Colonic mucosa (tissue), 4 donors: ENCODE results near the gene MCTP1. TPM values are rescaled to one million over a fixed set of nuclear protein-coding genes. Genes with fewer than 3 reads are reported as not detected.
A peak's percentile ranks its signal among the peaks of the same experiment; 100 is the strongest.
"Not testable (repeated sequence)": the region's sequence is repeated elsewhere in the genome, so short reads cannot be mapped to it uniquely, and the experiment has no call there.

Experiments
- DNase-seq: peaks from one replicate; pipeline ENCODE4 v3.0.0-alpha.2; 2020
- H3K27ac ChIP-seq: fragments of 200-600 bp; one replicate; pipeline ENCODE4 v1.8.0; 2021
- H3K27me3 ChIP-seq: fragments of 200-600 bp; one replicate; pipeline ENCODE4 v1.8.0; 2021
- H3K36me3 ChIP-seq: fragments of 200-600 bp; one replicate; pipeline ENCODE4 v1.8.0; 2021
- H3K4me1 ChIP-seq: fragments of 200-600 bp; one replicate; pipeline ENCODE4 v1.8.0; 2021; ENCODE audit warnings: mild to moderate bottlenecking
- H3K4me3 ChIP-seq: fragments of 200-600 bp; one replicate; pipeline ENCODE4 v1.8.0; 2021
- H3K9ac ChIP-seq, 2 donors: one replicate each; pipeline ENCODE4 v1.7.0; 2013; ENCODE audit warnings: control low read depth in 2 of 2, low read depth in 2 of 2, low read length in 2 of 2
- H3K9me3 ChIP-seq: fragments of 200-600 bp; one replicate; pipeline ENCODE4 v1.8.0; 2021
- intact Hi-C: fragments of 100-400 bp; cut with DNase I; formaldehyde crosslinking; loops from one replicate; pipeline ENCODE4 v1.14.1; 2022
- total RNA-seq, 2 donors: library from RNA; stranded (reverse); fragmentation: NEBNext Ultra II Directional in 1 of 2; extraction: Animal tissue kit (Norgen Biotek cat#: 25700) in 1 of 2; gene quantifications; one replicate each; pipeline ENCODE4 v1.2.1, GENCODE V29; 2021
- TF ChIP-seq, protein P1 (sequence below): fragments of 200-600 bp; IDR thresholded peaks from one replicate; pipeline ENCODE4 v1.8.0; 2022; ENCODE audit warnings: antibody characterized with exemption, mild to moderate bottlenecking
- donor health status: healthy.
- donor health status: DM: no; HTN: no; CAD: no.
- donor health status: DM: no; HTN: no; CAD: no.

MCTP1 gene
- total RNA-seq, 2 donors from 2014 or later: 2.8 to 10.3 TPM

DNA sequence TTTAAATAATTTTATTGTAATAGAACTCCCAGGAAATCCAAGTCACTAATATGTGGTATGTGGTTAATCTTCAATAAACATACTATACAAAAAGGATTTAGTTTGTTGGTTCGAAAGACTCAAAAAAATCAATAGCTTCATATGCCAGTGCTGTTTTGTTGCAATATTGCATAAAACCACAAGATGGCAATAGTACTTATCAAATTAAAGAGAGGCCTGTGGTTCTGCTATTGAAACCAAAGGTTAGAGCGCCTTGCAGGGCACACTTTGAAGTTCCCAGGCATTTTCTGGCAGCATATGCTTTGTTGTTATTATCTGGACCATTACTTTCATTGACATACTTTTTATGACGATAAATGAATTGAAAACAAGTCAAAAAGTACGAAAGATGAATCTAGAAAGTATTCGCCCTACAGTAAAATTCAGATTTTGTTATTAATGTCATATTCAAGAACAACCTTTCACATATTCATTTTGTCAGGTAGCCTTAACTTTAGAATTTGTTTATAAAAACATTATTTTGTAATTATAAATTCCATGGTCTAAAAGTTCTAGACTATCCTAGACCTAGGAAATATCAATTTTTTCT, 316.3 kb downstream of the MCTP1 start:
- Histone ChIP-seq H3K4me3 (no peak overlapping the region), H3K27ac (no peak overlapping the region), H3K9ac (no peak overlapping the region), H3K36me3 (no peaks in the 10 kb centered on the region), H3K27me3 (no peaks in the 10 kb centered on the region), H3K4me1 (no peaks in the 10 kb centered on the region), H3K9me3 (no peaks in the 10 kb centered on the region)
- TF ChIP-seq, protein P1, sequence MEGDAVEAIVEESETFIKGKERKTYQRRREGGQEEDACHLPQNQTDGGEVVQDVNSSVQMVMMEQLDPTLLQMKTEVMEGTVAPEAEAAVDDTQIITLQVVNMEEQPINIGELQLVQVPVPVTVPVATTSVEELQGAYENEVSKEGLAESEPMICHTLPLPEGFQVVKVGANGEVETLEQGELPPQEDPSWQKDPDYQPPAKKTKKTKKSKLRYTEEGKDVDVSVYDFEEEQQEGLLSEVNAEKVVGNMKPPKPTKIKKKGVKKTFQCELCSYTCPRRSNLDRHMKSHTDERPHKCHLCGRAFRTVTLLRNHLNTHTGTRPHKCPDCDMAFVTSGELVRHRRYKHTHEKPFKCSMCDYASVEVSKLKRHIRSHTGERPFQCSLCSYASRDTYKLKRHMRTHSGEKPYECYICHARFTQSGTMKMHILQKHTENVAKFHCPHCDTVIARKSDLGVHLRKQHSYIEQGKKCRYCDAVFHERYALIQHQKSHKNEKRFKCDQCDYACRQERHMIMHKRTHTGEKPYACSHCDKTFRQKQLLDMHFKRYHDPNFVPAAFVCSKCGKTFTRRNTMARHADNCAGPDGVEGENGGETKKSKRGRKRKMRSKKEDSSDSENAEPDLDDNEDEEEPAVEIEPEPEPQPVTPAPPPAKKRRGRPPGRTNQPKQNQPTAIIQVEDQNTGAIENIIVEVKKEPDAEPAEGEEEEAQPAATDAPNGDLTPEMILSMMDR: peak; percentile 57
- DNase-seq: no peak
- intact Hi-C loops: no loop called here

DNA sequence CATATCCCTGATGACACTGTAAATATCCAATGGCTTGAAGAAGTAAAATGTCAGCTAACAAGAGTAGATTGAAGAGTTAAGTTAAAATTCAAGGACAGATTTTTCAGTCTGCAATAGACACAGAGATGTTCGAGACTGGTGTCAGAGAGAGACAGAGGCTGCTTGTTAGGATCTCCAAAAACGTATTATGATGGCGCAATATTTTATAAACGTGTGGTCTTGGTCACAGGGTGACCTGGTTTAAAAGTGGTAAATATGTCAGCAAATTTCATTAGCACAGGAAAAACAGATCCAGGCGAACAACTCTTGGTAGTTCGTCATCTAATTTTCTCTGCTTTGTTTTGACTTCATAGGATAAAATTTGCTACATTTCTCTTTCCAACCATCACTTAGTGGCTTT, 317.4 kb downstream of the MCTP1 start:
- H3K36me3 ChIP-seq: no peaks in the 10 kb centered on the region
- no peak overlapping the region for H3K9ac ChIP-seq
- H3K4me1 ChIP-seq: no peaks in the 10 kb centered on the region
- TF ChIP-seq, protein P1: no peak
- intact Hi-C loops: no loop called here
- no peaks in the 10 kb centered on the region for H3K9me3 ChIP-seq
- H3K4me3 ChIP-seq: no peak overlapping the region
- H3K27me3 ChIP-seq: no peaks in the 10 kb centered on the region
- no peak for DNase-seq
- H3K27ac ChIP-seq: no peak overlapping the region

DNA sequence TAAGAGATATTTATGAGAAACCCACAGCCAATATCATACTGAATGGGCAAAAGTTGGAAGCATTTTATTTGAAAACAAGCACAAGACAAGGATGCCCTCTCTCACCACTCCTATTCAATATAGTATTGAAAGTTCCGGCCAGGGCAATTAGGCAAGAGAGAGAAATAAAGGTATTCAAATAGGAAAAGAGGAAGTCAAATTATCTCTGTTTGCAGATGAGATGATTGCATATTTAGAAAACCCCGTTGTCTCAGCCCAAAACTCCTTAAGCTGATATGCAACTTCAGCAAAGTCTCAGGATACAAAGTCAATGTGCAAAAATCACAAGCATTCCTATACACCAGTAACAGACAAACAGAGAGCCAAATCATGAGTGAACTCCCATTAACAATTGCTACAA, 325.6 kb downstream of the MCTP1 start:
- H3K9ac ChIP-seq, H3K9me3 ChIP-seq, H3K27me3 ChIP-seq, H3K36me3 ChIP-seq, H3K27ac ChIP-seq, H3K4me3 ChIP-seq, H3K4me1 ChIP-seq, intact Hi-C loops, DNase-seq: not testable (repeated sequence)

DNA sequence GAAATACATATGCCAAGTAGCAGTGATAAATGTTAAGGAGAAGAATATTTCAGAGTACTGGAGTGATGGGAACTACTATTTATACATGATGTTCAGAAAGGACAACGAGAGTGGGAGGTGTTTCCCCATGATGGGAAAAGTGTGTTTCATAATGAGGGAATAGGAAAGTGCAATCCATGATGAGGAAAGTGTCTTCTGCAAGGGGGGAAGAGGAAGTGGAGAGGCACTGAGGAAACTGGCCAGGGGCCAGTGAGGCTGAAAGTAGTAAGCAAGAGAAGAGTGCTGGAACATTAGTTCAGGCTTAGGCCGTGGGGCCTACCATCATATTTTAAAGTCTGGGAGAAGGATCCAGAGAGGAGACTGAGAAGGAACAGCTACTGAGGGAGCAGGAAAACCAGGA, 339.2 kb downstream of the MCTP1 start:
- Histone ChIP-seq H3K4me1 (no peaks in the 10 kb centered on the region), H3K36me3 (no peaks in the 10 kb centered on the region), H3K27ac (no peak overlapping the region), H3K9me3 (no peaks in the 10 kb centered on the region), H3K4me3 (no peak overlapping the region), H3K9ac (no peak overlapping the region), H3K27me3 (no peaks in the 10 kb centered on the region)
- TF ChIP-seq, protein P1: no peak
- intact Hi-C loops: no loop called here
- no peak for DNase-seq

DNA sequence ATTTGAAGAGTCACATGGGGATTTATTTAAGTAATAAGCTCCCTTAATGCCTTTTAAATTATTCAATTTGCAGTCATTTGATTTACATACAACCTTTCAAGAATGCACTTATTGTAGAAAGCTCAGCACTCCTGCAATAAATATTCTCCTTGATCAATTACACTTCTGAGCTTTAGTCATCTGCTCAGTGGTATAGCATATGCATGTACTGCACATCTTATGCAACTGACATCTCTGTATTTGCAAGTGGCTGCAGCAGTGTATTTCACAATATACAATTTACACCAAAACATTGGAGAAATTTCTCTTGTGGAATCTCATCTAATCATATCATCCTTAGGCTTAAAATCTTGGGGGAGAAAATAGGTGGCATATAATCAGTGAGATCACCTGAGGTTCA, 340.7 kb downstream of the MCTP1 start:
- Histone ChIP-seq H3K4me1 (no peaks in the 10 kb centered on the region), H3K36me3 (no peaks in the 10 kb centered on the region), H3K27me3 (no peaks in the 10 kb centered on the region), H3K27ac (no peak overlapping the region), H3K9me3 (no peaks in the 10 kb centered on the region), H3K4me3 (no peak overlapping the region), H3K9ac (no peak overlapping the region)
- DNase-seq: no peak
- intact Hi-C loops: no loop called here
- TF ChIP-seq, protein P1: no peak

DNA sequence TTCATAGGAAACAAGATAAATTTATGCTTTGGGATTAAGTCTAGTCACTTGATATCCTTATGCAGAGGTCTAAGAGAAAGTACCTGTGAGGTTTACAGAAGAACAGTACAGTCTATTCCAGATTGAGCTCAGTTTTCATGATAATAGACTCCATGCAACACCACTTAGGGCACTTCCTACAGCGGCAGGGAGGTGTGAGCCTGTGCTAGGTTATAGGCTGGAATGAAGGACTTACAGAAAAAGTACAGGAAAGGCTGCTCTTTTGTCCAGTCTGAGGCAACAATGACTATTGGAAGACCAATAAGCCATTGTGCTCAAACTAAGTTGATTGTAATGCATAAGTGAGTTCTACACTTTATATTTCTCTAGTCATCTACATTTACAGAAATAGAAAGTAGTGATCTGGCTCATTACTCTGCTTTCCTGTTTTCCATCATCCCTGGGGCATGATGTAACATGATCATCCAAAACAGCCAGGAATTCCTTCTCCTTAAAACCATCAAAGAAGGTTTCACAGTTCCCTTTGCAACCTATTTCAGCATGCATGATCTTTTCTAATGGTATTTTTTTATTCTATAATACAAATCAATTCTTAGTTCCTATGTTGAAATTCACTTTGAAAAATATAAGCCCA, 343.7 kb downstream of the MCTP1 start:
- no peaks in the 10 kb centered on the region for H3K27me3 ChIP-seq
- H3K36me3 ChIP-seq: no peaks in the 10 kb centered on the region
- no peaks in the 10 kb centered on the region for H3K9me3 ChIP-seq
- intact Hi-C loops: no loop called here
- no peak overlapping the region for H3K4me3 ChIP-seq
- no peaks in the 10 kb centered on the region for H3K4me1 ChIP-seq
- TF ChIP-seq, protein P1: no peak
- DNase-seq: no peak
- no peak overlapping the region for H3K9ac ChIP-seq
- H3K27ac ChIP-seq: no peak overlapping the region
